RWPE1 (cell line): Measurements from ENCODE around the gene GDPGP1.

Source experiments
- CTCF ChIA-PET: fragments of 350-600 bp; sonication (Branson Sonifier 250); formaldehyde crosslinking; extraction: SDS; loops from one replicate; lab custom pipeline; 2021; lab: Yijun Ruan, JAX
- POLR2A ChIA-PET: fragments of 400-600 bp; formaldehyde crosslinking; extraction: SDS; loops from one replicate; lab custom pipeline; 2020; ENCODE audit warnings: antibody characterized with exemption; ENCODE audit not compliant: low non-redundant PET; lab: Yijun Ruan, JAX
- DNase-seq: peaks from one replicate; pipeline ENCODE4 v3.0.0; 2012; ENCODE audit warnings: low spot score
- H3K27ac ChIP-seq: fragments of 450-650 bp; 2 replicates; pipeline ENCODE4 v1.5.1; 2017
- TF ChIP-seq, protein P1 (sequence below): fragments of 450-650 bp; conservative IDR thresholded peaks from 2 replicates; pipeline ENCODE4 v1.5.1; 2017; ENCODE audit warnings: low read depth, mild to moderate bottlenecking

The GDPGP1 gene

GRCh38 chr15:90227816-90228772 is 5.9 kb upstream of the GDPGP1 start:
- H3K27ac ChIP-seq: peak overlapping the region; percentile 94
- DNase-seq: no peak
- TF ChIP-seq, protein P1, sequence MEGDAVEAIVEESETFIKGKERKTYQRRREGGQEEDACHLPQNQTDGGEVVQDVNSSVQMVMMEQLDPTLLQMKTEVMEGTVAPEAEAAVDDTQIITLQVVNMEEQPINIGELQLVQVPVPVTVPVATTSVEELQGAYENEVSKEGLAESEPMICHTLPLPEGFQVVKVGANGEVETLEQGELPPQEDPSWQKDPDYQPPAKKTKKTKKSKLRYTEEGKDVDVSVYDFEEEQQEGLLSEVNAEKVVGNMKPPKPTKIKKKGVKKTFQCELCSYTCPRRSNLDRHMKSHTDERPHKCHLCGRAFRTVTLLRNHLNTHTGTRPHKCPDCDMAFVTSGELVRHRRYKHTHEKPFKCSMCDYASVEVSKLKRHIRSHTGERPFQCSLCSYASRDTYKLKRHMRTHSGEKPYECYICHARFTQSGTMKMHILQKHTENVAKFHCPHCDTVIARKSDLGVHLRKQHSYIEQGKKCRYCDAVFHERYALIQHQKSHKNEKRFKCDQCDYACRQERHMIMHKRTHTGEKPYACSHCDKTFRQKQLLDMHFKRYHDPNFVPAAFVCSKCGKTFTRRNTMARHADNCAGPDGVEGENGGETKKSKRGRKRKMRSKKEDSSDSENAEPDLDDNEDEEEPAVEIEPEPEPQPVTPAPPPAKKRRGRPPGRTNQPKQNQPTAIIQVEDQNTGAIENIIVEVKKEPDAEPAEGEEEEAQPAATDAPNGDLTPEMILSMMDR: no peak
- POLR2A ChIA-PET: interaction anchor here (0.9 kb wide), 1 partner anchor 38 kb away, joined by 3 read pairs; no protein-coding TSS in a partner anchor
- CTCF ChIA-PET: interaction anchor here (0.6 to 0.7 kb wide), 4 partner anchors 15 to 92 kb away, joined by 3 to 9 read pairs (median 5); no protein-coding TSS in a partner anchor

DNA sequence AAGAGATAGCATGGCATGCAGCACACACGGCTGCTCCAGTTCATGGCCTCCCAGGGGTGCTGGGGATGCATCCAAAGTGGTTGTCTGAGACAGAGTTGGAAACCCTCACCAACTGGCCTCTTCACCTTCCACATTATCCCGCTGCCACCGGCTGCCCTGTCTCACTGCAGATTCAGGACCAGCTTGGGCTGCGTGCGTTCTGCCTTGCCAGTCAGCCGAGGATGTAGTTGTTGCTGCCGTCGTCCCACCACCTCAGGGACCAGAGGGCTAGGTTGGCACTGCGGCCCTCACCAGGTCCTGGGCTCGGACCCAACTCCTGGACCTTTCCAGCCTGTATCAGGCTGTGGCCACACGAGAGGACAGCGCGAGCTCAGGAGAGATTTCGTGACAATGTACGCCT is 5.0 kb upstream of the GDPGP1 start:
- TF ChIP-seq, protein P1: no peak
- DNase-seq: no peak
- H3K27ac ChIP-seq: peak overlapping the region; percentile 94
- CTCF ChIA-PET: interaction anchor here (0.6 to 0.7 kb wide), 3 partner anchors 14 to 91 kb away, joined by 5 to 9 read pairs (median 5); no protein-coding TSS in a partner anchor
- POLR2A ChIA-PET: interaction anchor here (0.9 kb wide), 1 partner anchor 39 kb away, joined by 3 read pairs; no protein-coding TSS in a partner anchor

- CTCF ChIA-PET: interaction anchor here (0.6 kb wide), 1 partner anchor 7 kb away, joined by 3 read pairs; no protein-coding TSS in a partner anchor
- no peak for DNase-seq
- POLR2A ChIA-PET: no interaction called here
- peak overlapping the region; percentile 94 for H3K27ac ChIP-seq
- TF ChIP-seq, protein P1: no peak
Measured at GRCh38 chr15:90230071-90230494, 3.9 kb upstream of the GDPGP1 start.

GRCh38 chr15:90230610-90231009 is 3.4 kb upstream of the GDPGP1 start:
- no peak for DNase-seq
- POLR2A ChIA-PET: no interaction called here
- TF ChIP-seq, protein P1: no peak
- CTCF ChIA-PET: interaction anchor here (0.6 kb wide), 1 partner anchor 8 kb away, joined by 3 read pairs; no protein-coding TSS in a partner anchor
- H3K27ac ChIP-seq: peak overlapping the region; percentile 94

DNA sequence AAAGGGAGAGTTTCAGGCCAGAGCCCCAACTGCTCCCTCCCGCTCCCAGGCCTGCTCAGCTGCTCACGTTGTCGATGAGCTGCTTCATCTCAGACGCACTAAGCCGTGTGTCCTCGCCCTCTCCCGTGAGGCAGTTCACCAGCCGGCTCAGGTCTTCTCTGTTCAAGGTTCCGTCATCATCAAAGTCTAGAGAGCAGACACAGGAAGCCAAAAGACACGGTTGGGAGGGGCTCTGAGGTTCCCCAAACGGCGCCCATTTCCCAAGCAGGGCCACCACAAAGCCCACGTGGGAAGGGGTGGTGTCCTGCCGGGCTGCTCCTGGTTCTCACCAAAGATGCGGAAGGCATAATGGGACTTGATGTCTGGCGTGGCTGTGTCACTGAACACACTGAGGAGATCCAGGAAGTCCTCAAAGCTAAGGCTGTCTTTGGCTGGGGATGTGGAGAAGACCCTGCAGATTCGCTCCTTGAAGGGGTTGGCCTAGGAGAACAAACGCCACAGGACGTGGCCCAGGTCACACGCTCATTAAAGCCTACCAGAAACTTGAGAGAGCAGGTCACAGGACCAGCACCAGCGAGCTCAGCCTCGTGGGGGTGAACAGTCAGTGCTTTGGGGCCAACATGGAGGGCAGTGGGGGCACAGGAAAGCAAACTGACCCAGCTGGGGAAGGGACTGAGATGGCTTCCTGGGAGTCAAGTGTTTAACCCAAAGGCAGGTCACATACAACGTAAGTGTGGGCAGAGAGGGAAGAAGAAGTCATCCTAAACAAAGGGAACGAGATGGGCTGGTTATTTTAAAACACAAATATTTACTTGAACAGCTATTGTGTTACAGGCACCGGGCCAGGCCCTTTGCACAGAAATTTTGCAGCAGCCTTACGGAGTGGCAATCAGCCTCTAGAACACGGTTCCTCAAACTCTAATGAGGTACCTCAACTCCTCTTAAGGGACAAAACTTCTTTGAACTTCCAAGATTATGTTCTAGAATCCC is 2.7 kb upstream of the GDPGP1 start:
- CTCF ChIA-PET: interaction anchor here (0.6 to 1.8 kb wide), 5 partner anchors 10 to 127 kb away, joined by 3 to 5 read pairs (median 4); no protein-coding TSS in a partner anchor
- peak overlapping the region; percentile 94 for H3K27ac ChIP-seq
- POLR2A ChIA-PET: interaction anchor here (0.6 kb wide), 1 partner anchor 17 kb away, joined by 7 read pairs; no protein-coding TSS in a partner anchor
- TF ChIP-seq, protein P1: no peak
- no peak for DNase-seq
